Lower leg skin (tissue), 4 donors: Measurements from ENCODE around the gene PCBP4. TPM values are rescaled to one million over a fixed set of nuclear protein-coding genes. Genes with fewer than 3 reads are reported as not detected.

Experiments used
- DNase-seq, 2 donors: peaks; one replicate each; pipeline ENCODE4 v3.0.0-alpha.2; 2019; ENCODE audit warnings: low spot score in 2 of 2
- H3K4me3 ChIP-seq: fragments of 200-600 bp; sonication (generic); 2 replicates; pipeline ENCODE4 v1.5.1; 2017; ENCODE audit warnings: mild to moderate bottlenecking, low read depth; ENCODE audit not compliant: poor library complexity, severe bottlenecking
- CTCF ChIP-seq, 3 donors: fragments of 450-650 bp; IDR thresholded peaks; one replicate each; pipeline ENCODE4 v1.5.1; 2016; ENCODE audit warnings: antibody characterized with exemption in 3 of 3, mild to moderate bottlenecking in 3 of 3, moderate library complexity in 2 of 3
- POLR2A ChIP-seq, 2 donors: fragments of 450-650 bp; IDR thresholded peaks; one replicate each; pipeline ENCODE4 v1.6.1; 2016 to 2017; ENCODE audit warnings: antibody characterized with exemption in 2 of 2, mild to moderate bottlenecking in 1 of 2, moderate library complexity in 1 of 2
- WGBS, 2 donors: methylation state at CpG; one replicate each; pipeline ENCODE4 v1.1.5; 2018; 5-methylcytosine and 5-hydroxymethylcytosine counted together
- intact Hi-C: fragments of 100-400 bp; cut with DNase I; formaldehyde crosslinking; loops from one replicate; pipeline ENCODE4 v1.15.0; 2023; ENCODE audit warnings: low total_unique reads
- total RNA-seq, 4 donors: library from RNA; depleted of rRNA; stranded (reverse); fragments of >200 nt; gene quantifications; one replicate each; pipeline ENCODE4 v1.1.0, GENCODE V29; 2016

The PCBP4 gene
- total RNA-seq, 4 donors from 2014 or later: 25.5 to 46.7 (median 29.2) TPM

GRCh38 chr3:51928438-51928837 lies 38.8 kb downstream of the PCBP4 start:
- TF ChIP-seq POLR2A (IDR thresholded peaks at IDR 0.05) (no peak), CTCF (IDR thresholded peaks at IDR 0.05) (no peak)
- no peak overlapping the region for H3K4me3 ChIP-seq
- intact Hi-C loops: no loop called here
- DNase-seq: peak in 1 of 2 donors; percentile 80
- 90 to 96% methylated on average over 7 of the region's 7 CpGs for WGBS, 2 donors

- intact Hi-C loops: no loop called here
- no peak for TF ChIP-seq CTCF (IDR thresholded peaks at IDR 0.05)
- no peak for TF ChIP-seq POLR2A (IDR thresholded peaks at IDR 0.05)
- no peak overlapping the region for H3K4me3 ChIP-seq
- WGBS, 2 donors: 90 to 94% methylated on average over 5 of the region's 5 CpGs
- no peak for DNase-seq
Observed at GRCh38 chr3:51927061-51927977, 39.9 kb downstream of the PCBP4 start.

- peak in 1 of 2 donors; percentile 66 for DNase-seq
- intact Hi-C loops: no loop called here
- 78% methylated on average over 11 of the region's 11 CpGs for WGBS, 2 donors
- H3K4me3 ChIP-seq: no peak overlapping the region
- no peak for TF ChIP-seq POLR2A (IDR thresholded peaks at IDR 0.05)
- TF ChIP-seq CTCF (IDR thresholded peaks at IDR 0.05): no peak
Observed at GRCh38 chr3:51921081-51921578, 46.1 kb downstream of the PCBP4 start.

- no peak for TF ChIP-seq POLR2A (IDR thresholded peaks at IDR 0.05)
- TF ChIP-seq CTCF (IDR thresholded peaks at IDR 0.05): no peak
- 45 to 50% methylated on average over 5 of the region's 5 CpGs for WGBS, 2 donors
- no peak for DNase-seq
- intact Hi-C loops: no loop called here
- H3K4me3 ChIP-seq: no peak overlapping the region
Observed at GRCh38 chr3:51916418-51916817, 50.8 kb downstream of the PCBP4 start.

GRCh38 chr3:51908026-51908425 lies 59.2 kb downstream of the PCBP4 start:
- DNase-seq: no peak
- TF ChIP-seq POLR2A (IDR thresholded peaks at IDR 0.05): no peak
- TF ChIP-seq CTCF (IDR thresholded peaks at IDR 0.05): no peak
- 62 to 70% methylated on average over 4 of the region's 4 CpGs for WGBS, 2 donors
- intact Hi-C loops: no loop called here
- H3K4me3 ChIP-seq: no peak overlapping the region

Other genes starting within 250 kb of the PCBP4 start
- not detected for gene IQCF6, start 188.2 kb downstream of the PCBP4 start, total RNA-seq
- not detected for gene IQCF2, start 105.8 kb downstream of the PCBP4 start, total RNA-seq
- not detected for gene IQCF5, start 91.9 kb downstream of the PCBP4 start, total RNA-seq
- not detected for gene IQCF1, start 64.1 kb downstream of the PCBP4 start, total RNA-seq
- gene RRP9, start 25.6 kb downstream of the PCBP4 start, total RNA-seq: 10 to 100 TPM; 10.0 to 16.9 (median 14.0) TPM
- gene PARP3, start 25.1 kb downstream of the PCBP4 start, total RNA-seq: 10 to 100 TPM in 2 of 4 donors, 1 to 10 TPM in 2; 6.0 to 16.2 (median 9.0) TPM
- not detected for gene GPR62, start 12.1 kb downstream of the PCBP4 start, total RNA-seq
- 10 to 100 TPM; 35.0 to 69.4 (median 51.9) TPM for gene ABHD14B, start 6.6 kb upstream of the PCBP4 start, total RNA-seq
- 10 to 100 TPM in 1 of 4 donors, 1 to 10 TPM in 3; 2.2 to 14.8 (median 5.0) TPM for gene ABHD14A, start 7.6 kb upstream of the PCBP4 start, total RNA-seq
- 10 to 100 TPM; 16.2 to 44.2 (median 30.5) TPM for gene ACY1, start 16.1 kb upstream of the PCBP4 start, total RNA-seq
- gene RPL29, start 28.4 kb upstream of the PCBP4 start, total RNA-seq: 1,000 to 10,000 TPM; 1,729 to 2,645 (median 2,120) TPM
- 10 to 100 TPM; 54.6 to 96.3 (median 79.2) TPM for gene DUSP7, start 89.1 kb upstream of the PCBP4 start, total RNA-seq
- gene POC1A, start 187.0 kb upstream of the PCBP4 start, total RNA-seq: 1 to 10 TPM; 1.6 to 4.9 (median 1.9) TPM
- 10 to 100 TPM; 17.5 to 43.1 (median 32.2) TPM for gene ALAS1, start 230.7 kb upstream of the PCBP4 start, total RNA-seq